22Rv1 (cell line): ENCODE results near the gene RSRC1.

Experiments used
- H3K27ac ChIP-seq: fragments of 450-650 bp; 2 replicates; pipeline ENCODE4 v1.5.1; 2017
- CTCF ChIP-seq: fragments of 450-650 bp; IDR thresholded peaks from 2 replicates; pipeline ENCODE4 v1.5.1; 2017; ENCODE audit warnings: mild to moderate bottlenecking
- ZFX ChIP-seq: fragments of 450-650 bp; IDR thresholded peaks from 2 replicates; pipeline ENCODE4 v1.6.1; 2017; ENCODE audit warnings: antibody characterized with exemption, borderline replicate concordance

The RSRC1 gene

GRCh38 chr3:158562674-158563073, 452.8 kb downstream of the RSRC1 start:
- TF ChIP-seq ZFX (no peak), CTCF (no peak)
- no peak overlapping the region for H3K27ac ChIP-seq

- TF ChIP-seq CTCF: no peak
- no peak for TF ChIP-seq ZFX
- no peak overlapping the region for H3K27ac ChIP-seq
Observed at GRCh38 chr3:158563076-158563475, 453.2 kb downstream of the RSRC1 start.

GRCh38 chr3:158565076-158565475, 455.2 kb downstream of the RSRC1 start:
- TF ChIP-seq ZFX: no peak
- TF ChIP-seq CTCF: no peak
- no peak overlapping the region for H3K27ac ChIP-seq

- H3K27ac ChIP-seq: no peak overlapping the region
- TF ChIP-seq ZFX: no peak
- no peak for TF ChIP-seq CTCF
Observed at GRCh38 chr3:158568784-158569183, 458.9 kb downstream of the RSRC1 start.

- H3K27ac ChIP-seq: no peak overlapping the region
- TF ChIP-seq ZFX: no peak
- TF ChIP-seq CTCF: no peak
Observed at GRCh38 chr3:158569794-158570193, 459.9 kb downstream of the RSRC1 start.

GRCh38 chr3:158570999-158571702, 461.3 kb downstream of the RSRC1 start, which contains the start of gene MLF1:
TSS of gene MLF1 (plus strand) at chr3:158571194. CDS start at chr3:158571301, 107 bp downstream.
- TF ChIP-seq CTCF: no peak
- no peak for TF ChIP-seq ZFX
- peak within 1 kb of the TSS; percentile 56 for H3K27ac ChIP-seq

GRCh38 chr3:158571969-158572765, 462.3 kb downstream of the RSRC1 start:
- no peak overlapping the region for H3K27ac ChIP-seq
- no peak for TF ChIP-seq CTCF
- no peak for TF ChIP-seq ZFX
